MM.1S (cell line): ENCODE results near the gene RIF1.

Experiments used
- DNase-seq: peaks from one replicate; pipeline ENCODE4 v3.0.0-alpha.2; 2015
- H2AFZ ChIP-seq: fragments of 300-600 bp; sonication (generic); 2 replicates; pipeline ENCODE4 v1.6.0; 2016; ENCODE audit warnings: antibody characterized with exemption, low read length
- H3F3A ChIP-seq: fragments of 300-600 bp; sonication (generic); 2 replicates; pipeline ENCODE4 v1.6.1; 2016; ENCODE audit warnings: mild to moderate bottlenecking, antibody characterized with exemption, low read length, moderate library complexity, mixed read lengths; ENCODE audit not compliant: insufficient read depth
- H3K27ac ChIP-seq: fragments of 300-600 bp; sonication (generic); 2 replicates; pipeline ENCODE4 v1.5.1; 2016; ENCODE audit warnings: mild to moderate bottlenecking, low read length
- H3K27me3 ChIP-seq: fragments of 300-600 bp; sonication (generic); replicated peaks from 2 replicates; pipeline ENCODE4 v1.6.0; 2016; ENCODE audit warnings: low read length; ENCODE audit not compliant: insufficient read depth
- H3K36me3 ChIP-seq: fragments of 300-600 bp; sonication (generic); replicated peaks from 2 replicates; pipeline ENCODE4 v1.6.1; 2016; ENCODE audit warnings: mild to moderate bottlenecking, low read length, mixed read lengths; ENCODE audit not compliant: insufficient read depth
- H3K4me1 ChIP-seq: fragments of 300-600 bp; sonication (generic); 2 replicates; pipeline ENCODE4 v1.6.1; 2016; ENCODE audit warnings: low read length, mixed read lengths
- H3K4me2 ChIP-seq: fragments of 300-600 bp; sonication (generic); 2 replicates; pipeline ENCODE4 v1.6.0; 2016; ENCODE audit warnings: low read depth, low read length
- H3K4me3 ChIP-seq: fragments of 300-600 bp; sonication (generic); 2 replicates; pipeline ENCODE4 v1.5.1; 2016; ENCODE audit warnings: low read length, mixed read lengths
- H3K79me2 ChIP-seq: fragments of 300-600 bp; sonication (generic); 2 replicates; pipeline ENCODE4 v1.6.1; 2016; ENCODE audit warnings: mixed run types, low read length, mixed read lengths
- H3K9ac ChIP-seq: fragments of 300-600 bp; sonication (generic); 2 replicates; pipeline ENCODE4 v1.6.1; 2016; ENCODE audit warnings: low read length, mixed read lengths
- H3K9me2 ChIP-seq: fragments of 300-600 bp; sonication (generic); replicated peaks from 2 replicates; pipeline ENCODE4 v1.6.1; 2016; ENCODE audit warnings: mild to moderate bottlenecking, low read length, mixed read lengths; ENCODE audit not compliant: insufficient read depth
- H3K9me3 ChIP-seq: fragments of 300-600 bp; sonication (generic); replicated peaks from 2 replicates; pipeline ENCODE4 v1.6.1; 2016; ENCODE audit warnings: mild to moderate bottlenecking, low read length, mixed read lengths; ENCODE audit not compliant: insufficient read depth
- H4K20me1 ChIP-seq: fragments of 300-600 bp; sonication (generic); 2 replicates; pipeline ENCODE4 v1.6.1; 2016; ENCODE audit warnings: mild to moderate bottlenecking, low read length, moderate library complexity, mixed read lengths; ENCODE audit not compliant: insufficient read depth
- CTCF ChIP-seq: fragments of 300-600 bp; sonication (generic); IDR thresholded peaks from 2 replicates; pipeline ENCODE4 v1.5.1; 2016; ENCODE audit warnings: antibody characterized with exemption, low read length, mixed read lengths
- EZH2 ChIP-seq: fragments of 300-600 bp; sonication (generic); optimal IDR thresholded peaks from 2 replicates; pipeline ENCODE3; 2017; ENCODE audit warnings: low read depth, mild to moderate bottlenecking, antibody characterized with exemption, low read length, mixed read lengths
- EZH2phosphoT487 ChIP-seq: fragments of 300-600 bp; sonication (generic); IDR thresholded peaks from 2 replicates; pipeline ENCODE4 v1.6.1; 2018; ENCODE audit warnings: antibody characterized with exemption, low read length

Gene RIF1

GRCh38 chr2:151472966-151473365, 63.3 kb downstream of the RIF1 start:
- TF ChIP-seq EZH2phosphoT487 (no peak), CTCF (no peak), EZH2 (no peak)
- Histone ChIP-seq H2AFZ (no peak overlapping the region), H3K4me1 (no peaks in the 10 kb centered on the region), H4K20me1 (no peaks in the 10 kb centered on the region), H3K36me3 (peaks cover 41% of the 10 kb centered on the region; the same call in 1 of the 2 replicates), H3K9me2 (no peaks in the 10 kb centered on the region), H3K79me2 (peaks cover 5% of the 10 kb centered on the region; the same call in 1 of the 2 replicates), H3K27ac (no peak overlapping the region), H3F3A (no peaks in the 10 kb centered on the region), H3K9ac (no peak overlapping the region), H3K9me3 (no peaks in the 10 kb centered on the region), H3K4me3 (no peak overlapping the region), H3K4me2 (no peak overlapping the region), H3K27me3 (no peaks in the 10 kb centered on the region)
- DNase-seq, result no peak

GRCh38 chr2:151475071-151475470, 65.4 kb downstream of the RIF1 start:
- Histone ChIP-seq H3K9me3 (no peaks in the 10 kb centered on the region), H3K9ac (no peak overlapping the region), H3K9me2 (no peaks in the 10 kb centered on the region), H3K27me3 (no peaks in the 10 kb centered on the region), H3F3A (no peaks in the 10 kb centered on the region), H3K27ac (no peak overlapping the region), H2AFZ (no peak overlapping the region), H3K4me2 (no peak overlapping the region), H3K36me3 (peaks cover 23% of the 10 kb centered on the region; the same call in 1 of the 2 replicates), H3K4me1 (no peaks in the 10 kb centered on the region), H4K20me1 (no peaks in the 10 kb centered on the region), H3K79me2 (peaks cover 5% of the 10 kb centered on the region; the same call in 1 of the 2 replicates), H3K4me3 (no peak overlapping the region)
- TF ChIP-seq CTCF, result no peak
- no peak for TF ChIP-seq EZH2phosphoT487
- no peak for TF ChIP-seq EZH2
- DNase-seq, result no peak

GRCh38 chr2:151476287-151476686, 66.6 kb downstream of the RIF1 start:
- H3K9me2 ChIP-seq, result no peaks in the 10 kb centered on the region

More at GRCh38 chr2:151476287-151476686, 66.6 kb downstream of the RIF1 start:
- H3K4me2 ChIP-seq, result no peak overlapping the region
- no peak for DNase-seq
- no peaks in the 10 kb centered on the region for H3F3A ChIP-seq
- H4K20me1 ChIP-seq, result no peaks in the 10 kb centered on the region
- no peaks in the 10 kb centered on the region for H3K9me3 ChIP-seq
- no peak for TF ChIP-seq EZH2
- no peak for TF ChIP-seq CTCF
- H3K27ac ChIP-seq, result no peak overlapping the region
- no peak overlapping the region for H3K9ac ChIP-seq
- H3K4me1 ChIP-seq, result no peaks in the 10 kb centered on the region
- no peak overlapping the region for H2AFZ ChIP-seq
- H3K4me3 ChIP-seq, result no peak overlapping the region
- peaks cover 18% of the 10 kb centered on the region; the same call in 1 of the 2 replicates for H3K36me3 ChIP-seq
- H3K79me2 ChIP-seq, result no peaks in the 10 kb centered on the region; the same call in 1 of the 2 replicates
- H3K27me3 ChIP-seq, result no peaks in the 10 kb centered on the region
